Limb (tissue), 2 donors: ENCODE results near the gene PPP1R37.
"Not testable (repeated sequence)": the region's sequence is repeated elsewhere in the genome, so short reads cannot be mapped to it uniquely, and the experiment has no call there.

Experiments used
- DNase-seq, 2 donors: peaks; one replicate each; pipeline ENCODE4 v3.0.0-alpha.2; 2016; ENCODE audit errors: extremely low spot score in 2 of 2

Gene PPP1R37

DNA sequence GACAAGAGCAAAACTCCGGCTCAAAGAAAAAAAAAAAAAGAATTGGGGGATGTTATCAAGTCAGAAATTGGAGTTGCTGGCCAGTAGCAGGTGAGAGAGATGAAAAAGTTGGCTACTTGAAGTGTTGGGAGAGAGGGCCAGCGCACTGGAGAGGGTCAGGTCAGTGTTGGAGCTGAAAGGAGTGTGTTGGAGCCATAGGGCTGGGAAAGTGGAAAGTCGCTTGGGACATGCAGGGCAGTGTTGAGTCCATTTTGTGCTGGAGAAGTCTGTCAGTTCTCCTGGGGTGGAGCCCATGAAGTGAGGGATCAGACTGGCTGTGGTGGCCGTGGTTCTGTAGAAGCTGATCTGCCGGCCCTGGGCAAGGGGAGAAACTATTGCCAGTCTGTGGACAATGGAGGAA lies 1.7 kb downstream of the PPP1R37 start:
- no peak for DNase-seq

DNA sequence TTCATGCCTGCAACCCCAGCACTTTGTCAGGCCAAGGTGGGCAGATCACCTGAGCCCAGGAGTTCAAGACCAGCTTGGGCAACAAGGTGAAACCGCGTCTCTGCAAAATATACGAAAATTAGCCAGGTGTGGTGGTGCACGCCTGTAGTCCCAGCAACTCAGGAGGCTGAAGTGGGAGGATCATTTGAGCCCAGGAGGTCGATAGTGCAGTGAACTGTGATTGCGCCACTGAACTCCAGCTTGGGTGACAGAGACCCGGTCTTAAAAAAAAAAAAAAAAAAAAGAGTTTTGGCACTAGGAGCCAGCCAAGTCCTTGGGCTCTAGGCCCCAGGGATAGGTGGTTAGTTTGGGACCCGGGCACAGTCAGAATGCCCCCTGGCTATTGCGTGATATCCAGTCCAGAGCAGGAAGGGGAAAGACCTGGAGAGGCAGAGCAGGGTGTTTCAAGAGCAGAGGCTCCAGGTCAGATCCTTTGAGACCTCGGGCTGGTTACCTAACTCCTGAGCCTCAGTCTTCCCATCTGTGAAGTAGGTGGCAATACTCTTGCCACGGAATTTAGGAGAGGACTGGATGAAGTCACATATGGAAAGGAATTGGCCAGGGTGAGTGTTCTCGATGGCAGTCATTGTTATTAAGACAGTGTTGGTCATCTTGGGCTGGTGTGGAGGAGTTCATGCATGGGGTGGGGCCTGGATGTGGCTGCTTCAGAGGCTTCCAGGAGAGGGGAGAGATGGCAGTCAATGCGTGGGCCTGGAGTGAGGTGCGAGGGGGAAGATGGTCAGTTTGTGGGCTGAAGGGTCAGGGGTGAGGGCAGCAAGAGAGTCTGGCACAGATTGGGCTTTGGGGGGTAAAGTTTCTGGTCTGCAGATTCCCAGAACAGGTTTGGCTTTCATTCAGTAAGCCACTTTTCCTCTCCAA lies 2.8 kb downstream of the PPP1R37 start:
- DNase-seq: no peak

DNA sequence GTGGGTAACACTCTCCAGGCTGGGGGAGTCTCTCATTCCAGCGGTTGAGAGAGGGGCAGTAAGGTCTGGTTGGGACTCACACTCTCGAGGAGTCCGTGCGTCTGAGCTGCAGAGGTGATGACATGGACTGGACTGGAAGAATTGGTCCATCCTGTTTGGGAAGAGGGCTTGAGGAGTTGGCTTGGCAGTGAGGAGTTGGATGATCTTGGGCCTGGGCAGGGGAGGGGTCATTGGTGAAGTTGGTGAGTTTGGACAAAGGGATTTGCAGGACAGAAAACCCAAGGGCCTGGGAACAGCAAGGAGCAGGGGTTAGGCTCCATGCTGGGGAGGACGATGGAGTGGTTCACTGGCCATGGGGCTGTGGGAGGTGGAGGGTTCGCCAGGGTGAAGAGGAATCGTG lies 3.7 kb downstream of the PPP1R37 start:
- DNase-seq: no peak

DNA sequence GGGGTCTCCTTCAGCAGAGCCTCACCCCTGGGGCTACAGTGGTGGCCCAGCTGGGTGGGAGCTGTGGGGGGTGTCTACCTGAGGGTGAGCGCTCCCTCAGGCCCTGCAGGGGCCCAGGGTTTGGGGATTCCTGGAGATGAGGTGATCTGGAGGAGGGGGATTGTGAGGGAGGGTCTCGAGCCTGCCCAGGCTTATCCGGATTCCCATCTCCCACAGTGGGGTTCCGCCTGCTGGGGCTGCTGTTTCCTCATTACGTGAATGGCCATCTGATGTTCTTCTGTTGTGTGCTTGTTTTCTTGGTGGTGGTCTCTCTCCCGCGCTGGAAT lies 4.4 kb downstream of the PPP1R37 start:
- DNase-seq: no peak

DNA sequence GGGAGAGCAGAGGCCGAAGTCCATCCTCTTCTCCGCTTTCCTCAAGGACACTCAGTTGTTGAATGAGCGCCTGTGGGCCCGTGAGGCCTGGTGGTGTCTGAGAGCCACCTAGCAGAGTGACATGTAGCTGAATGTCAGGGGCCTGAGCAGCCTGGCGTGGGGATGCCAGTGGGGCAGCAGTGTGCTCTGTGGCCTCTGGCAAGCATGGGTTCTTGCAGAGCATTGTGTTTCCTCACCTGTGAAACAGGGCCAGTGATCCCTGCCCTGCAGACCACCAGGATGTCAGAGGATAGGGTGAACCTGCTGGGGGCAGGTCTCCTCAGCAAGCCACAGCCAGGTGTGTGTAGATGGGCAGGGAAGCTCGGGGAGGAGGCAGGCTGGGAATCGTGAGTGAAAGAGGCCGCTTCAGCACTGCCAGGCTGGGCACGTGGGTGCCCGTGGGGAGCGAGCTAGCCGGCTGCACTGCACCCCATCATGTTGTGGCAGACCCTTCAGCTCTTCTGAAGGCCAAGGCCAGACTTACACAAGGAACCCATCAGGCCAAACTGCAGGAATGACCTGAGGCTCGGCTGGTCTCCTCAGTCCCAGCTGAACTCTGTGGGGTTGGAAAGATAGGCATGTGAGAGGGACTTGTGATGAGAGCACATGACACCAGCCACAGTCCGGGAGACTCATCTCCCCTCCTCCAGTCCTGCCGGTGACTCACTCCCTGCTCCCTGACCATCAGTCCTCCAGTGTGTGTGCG lies 5.0 kb downstream of the PPP1R37 start:
- no peak for DNase-seq

DNA sequence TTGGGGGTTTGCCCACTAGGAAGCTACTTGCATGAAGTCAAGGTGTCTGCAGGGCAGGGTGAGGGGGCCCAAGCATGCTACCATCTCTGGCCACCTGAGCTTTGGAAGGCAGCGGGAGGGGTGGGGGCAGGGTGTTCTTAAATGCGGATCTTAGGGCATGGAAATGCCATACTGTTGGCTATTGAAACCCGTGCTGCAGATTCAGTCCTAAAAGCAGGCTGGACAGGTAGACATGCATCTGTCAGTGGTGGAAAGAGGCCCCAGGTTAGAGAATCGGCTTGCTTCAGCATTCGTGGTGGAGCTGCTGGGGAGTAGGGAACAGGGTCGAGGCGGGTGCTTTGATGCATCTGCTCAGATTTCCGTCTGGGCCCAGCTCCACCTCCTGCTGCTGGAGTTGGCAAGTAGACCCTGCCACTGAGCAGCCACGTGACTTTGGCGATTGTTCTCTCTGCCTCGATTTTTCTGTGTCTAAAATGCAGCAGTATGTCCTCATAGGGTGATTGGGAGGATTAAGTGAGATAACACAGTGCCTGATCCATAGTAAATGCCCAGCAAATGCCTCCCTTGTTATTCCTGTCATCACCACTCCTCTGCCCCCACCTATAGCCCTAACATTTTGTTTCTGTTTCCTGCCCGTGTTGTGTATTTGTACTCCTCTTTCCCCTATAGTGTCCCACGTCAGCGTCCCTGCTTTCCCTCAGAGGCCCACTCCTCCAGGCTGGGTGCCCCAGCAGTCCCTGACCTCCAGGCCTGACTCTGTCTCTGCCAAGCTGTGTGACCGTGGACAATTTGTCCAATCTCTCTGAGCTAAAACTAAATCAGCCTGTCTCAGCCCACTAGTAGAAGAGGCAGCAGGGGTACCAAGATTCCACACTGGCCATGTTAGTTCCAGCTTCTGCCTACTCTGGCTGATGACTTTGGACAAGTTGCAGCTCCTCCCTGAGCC lies 5.8 kb downstream of the PPP1R37 start:
- DNase-seq: no peak

DNA sequence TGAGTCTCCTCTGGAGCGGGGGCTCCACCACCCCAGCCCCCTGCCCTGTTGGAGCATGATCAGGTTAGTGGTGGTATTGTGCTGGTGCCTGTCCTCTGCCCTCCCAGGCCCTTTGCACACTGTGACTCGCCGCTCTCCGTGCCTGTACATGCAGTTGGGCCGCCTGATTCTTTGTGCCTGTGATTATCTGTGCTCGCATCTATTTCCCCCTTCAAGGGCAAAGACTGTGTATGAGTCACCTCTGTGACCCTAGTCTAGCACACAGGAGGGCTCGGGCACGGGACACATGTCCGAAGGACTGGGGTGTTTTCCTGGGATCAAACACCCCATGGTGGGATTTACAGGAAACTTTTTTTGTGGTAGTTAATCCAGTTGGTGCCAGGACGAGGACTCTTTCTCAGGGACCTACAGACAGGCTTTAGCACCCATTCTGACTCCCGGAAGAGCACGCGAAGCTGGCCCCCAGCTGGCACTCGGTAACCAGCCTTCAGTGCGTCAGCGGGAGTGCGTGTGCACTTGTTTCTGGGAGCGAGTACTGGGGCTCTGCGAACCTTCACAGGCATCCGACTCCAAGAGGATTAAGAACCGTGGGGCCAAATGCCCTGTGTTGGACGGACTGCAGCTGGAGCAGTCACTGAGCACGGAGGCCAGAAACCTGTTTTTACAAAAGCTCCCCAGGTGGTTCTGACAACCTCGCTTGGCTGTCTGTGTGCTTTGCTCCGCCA lies 6.7 kb downstream of the PPP1R37 start:
- no peak for DNase-seq

DNA sequence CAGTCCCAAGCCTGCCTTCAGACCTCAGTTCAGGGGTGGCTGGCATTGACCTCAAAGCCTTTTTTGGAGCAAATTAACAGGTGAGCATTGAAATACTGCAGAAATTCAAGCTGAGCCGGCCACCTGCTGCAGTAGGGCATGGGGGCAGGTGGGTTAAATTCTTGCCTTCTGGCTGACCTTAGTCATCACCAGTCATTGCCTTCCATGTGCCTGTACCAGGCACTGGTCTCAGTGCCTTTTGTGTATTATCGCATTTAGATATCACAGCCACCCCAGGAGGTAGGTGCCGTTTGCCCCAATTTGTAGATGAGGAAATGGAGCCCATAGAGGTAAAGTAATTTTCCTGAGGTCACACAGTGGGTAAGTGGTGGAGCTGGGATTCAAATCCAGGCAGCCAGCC lies 7.2 kb downstream of the PPP1R37 start:
- DNase-seq: no peak

DNA sequence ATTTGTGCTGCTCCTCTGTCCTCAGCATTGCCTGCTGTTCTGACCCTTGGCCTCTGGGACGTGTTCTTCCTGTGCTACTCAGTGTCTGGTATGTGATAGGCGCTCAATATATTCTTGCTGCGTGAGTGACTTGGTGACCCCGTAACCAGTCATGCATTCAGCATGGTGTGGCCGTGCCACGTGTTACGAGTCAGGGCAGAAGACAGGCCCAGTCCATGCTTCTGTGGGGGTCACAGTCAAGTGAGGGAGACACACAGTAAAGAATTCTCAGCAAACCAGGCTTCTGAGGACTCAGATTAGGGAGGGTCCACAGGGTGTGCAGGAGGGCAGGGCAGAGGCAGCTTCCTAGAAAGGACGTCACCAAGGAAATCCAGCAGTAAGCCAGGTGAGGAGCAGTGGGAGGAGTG lies 7.9 kb downstream of the PPP1R37 start:
- no peak for DNase-seq

DNA sequence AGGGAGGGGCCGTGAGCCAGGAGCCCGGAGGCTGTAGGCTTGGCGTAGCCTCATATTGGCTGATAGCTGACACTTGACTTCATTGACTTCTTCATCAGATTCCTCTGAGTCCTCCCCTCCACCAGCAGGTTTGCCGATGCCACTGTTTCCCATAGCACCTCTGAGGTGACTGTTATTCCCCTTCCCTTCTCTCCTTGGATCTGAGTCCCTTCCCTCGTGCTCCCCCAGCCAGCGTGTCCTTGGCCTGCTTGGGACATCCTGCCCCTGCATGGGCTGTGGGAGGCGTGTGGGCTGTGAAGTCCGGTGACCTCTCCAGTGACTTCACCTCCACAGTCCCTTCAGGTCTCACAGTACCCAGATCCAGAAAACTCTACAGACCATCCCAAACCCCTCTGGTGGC lies 8.8 kb downstream of the PPP1R37 start:
- DNase-seq: no peak

DNA sequence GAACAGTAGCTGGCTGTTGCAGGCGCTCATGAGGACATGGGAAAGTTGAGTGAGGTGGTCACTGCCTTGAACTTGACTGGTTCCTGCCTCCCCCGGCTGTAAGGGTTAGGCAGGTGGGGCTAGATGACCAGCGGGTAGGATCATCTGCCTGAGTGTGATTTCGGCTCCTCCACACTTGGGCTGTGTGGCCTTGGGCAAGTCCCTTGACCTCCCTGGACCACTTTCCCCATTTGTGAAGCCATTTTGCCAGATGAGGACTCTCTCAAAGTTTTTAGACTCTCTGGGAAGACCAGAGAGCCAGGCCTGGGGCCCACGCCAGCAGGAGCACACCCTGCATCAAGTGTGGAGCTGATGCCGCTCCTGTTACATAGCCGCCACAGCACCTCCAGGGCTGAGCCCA lies 9.5 kb downstream of the PPP1R37 start:
- DNase-seq: no peak

DNA sequence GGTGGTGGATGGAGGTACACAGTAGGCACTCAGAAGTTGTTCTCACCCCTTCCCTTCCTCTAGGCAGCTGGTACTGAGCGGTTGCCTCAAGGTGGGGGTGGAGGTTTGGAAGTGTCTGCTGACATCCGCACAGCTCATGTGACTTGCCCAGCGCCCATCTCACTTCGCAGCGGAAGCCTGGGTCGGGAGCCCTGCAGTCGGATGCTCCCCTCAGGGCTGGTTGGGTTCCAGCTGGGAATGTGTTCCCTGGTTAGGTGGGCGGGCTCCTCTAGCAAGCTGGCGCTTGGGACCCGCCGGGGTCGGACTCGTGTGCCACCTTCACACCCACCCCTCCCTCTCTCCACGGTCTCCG lies 10.2 kb downstream of the PPP1R37 start:
- DNase-seq: no peak

DNA sequence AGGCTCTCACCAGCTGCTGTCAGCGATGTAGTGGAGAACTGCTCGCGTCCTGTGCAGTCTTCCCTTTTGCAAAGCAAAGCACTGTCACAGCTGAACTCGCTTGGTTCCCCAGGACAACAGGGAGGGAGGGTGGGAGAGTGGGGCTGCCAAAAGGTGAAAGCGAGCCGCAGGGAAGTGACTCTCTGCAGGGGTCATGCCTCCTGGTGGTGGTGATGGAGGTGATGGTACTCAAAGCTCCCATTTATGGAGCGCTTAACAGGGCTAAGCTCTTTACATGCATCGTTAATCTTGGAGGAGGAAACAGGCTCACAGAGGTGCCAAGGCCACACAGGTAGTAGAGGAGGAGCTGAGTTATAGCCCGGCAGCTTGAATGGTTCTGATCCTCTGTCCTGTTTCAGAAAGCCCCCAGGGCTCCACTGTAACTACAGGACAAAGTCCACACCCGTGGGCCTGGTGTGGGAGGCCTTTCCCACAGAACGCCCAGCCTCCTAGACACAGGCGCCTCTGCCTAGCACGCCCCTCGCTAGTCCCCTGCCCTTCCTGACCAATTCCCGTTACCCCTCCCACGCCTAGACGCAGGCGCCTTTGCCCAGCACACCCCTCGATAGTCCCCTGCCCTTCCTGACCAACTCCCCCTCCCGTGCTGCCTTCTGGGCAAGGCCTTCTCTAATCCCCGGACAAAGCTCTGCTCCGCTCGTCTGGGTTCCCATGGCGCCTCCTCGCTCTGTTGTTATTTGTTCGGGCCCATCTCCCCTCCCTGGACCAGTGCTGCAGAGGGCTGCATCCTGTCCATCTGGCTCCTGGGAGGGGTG lies 10.7 kb downstream of the PPP1R37 start:
- DNase-seq: no peak

DNA sequence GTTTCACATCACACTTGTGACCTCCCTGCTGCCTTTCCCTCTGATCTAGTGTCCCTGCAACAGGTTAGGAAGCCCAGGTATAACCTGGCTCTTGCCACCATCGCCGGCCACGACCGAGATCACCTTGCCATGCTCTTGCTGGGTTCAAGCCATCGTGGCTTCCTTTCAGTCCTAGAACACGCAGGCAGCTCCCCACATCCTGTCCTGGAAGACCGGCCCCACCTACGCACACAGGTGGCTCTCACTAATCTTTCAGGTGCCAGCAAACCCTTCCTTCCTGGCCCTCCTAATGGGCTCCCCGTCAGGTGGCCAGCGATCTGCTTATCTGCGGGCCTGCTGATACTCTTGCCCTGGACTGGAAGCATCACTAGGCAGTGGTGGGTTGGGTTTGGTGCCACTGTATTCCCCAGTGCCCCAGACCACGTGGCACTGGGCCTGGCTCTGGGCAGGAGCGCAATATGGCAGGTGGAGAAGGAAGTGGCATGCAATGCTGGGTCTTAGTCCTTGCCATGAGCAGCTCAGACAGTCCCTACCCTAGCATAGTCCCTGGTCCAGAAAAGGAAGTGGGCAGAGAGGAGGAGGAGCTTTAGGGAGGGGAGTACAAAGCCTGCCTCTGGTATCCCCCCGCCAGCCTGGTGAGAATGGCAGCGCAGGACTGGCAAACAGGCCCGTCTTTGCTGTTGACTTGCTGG lies 11.8 kb downstream of the PPP1R37 start:
- DNase-seq: no peak

DNA sequence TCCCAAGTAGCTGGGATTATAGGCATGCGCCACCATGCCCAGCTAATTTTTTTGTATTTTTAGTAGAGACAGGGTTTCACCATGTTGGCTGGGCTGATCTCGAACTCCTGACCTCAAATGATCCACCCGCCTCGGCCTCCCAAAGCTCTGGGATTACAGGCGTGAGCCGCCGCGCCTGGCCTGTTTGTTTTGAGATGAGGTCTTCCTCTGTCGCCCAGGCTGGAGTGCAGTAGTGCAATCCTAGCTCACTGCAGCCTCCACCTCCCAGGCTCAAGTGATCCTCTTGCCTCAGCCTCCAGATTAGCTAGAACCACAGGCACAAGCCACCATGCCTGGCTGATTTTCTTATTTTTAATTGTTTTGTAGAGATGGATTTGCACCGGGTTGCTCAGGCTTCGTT lies 13.4 kb downstream of the PPP1R37 start:
- not testable (repeated sequence) for DNase-seq

DNA sequence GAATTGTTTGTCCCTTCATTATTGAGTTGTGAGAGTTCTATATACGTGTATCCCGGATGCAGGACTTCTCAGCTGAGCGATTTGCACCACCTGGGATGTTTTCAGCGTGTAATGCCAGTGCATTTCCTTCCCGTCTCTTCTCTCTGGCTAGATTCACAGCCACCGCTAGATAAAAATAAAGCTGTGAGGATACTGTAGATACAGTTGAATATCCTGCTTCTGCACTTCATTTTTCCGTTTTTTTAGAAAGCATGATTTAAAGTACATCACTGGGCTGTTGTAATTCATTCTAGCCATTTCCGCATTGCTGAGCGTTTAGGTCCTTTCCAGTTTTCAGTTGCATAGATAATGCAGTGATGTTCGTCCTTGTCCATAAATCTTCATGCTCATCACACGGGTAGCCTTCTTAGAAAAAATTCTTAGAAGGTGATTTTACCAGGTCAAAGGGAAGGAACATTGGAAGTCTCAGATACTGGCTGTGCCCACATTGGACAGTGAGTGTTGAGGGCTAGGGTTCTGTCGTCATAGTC lies 14.7 kb downstream of the PPP1R37 start:
- no peak for DNase-seq

DNA sequence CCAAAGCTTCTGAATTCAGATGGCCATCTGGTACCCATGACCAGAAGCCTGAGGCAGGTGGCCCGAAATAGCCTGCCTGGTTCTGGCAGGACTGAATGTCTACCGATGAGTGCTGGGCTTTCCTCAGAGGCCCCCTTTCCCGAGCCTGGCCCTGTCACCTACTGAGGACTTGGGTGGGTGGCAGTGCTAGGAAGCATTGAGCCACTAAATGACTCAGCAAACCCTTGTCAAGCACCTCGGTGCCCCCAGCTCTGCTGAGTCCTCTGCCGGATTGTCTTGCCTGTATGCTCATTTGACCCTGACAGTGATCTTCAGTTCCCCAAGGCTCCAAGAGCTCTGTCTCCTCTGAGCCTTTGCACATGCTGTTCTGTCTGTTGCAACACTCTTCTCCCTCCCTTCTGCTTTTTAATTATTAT lies 17.9 kb downstream of the PPP1R37 start:
- no peak for DNase-seq

DNA sequence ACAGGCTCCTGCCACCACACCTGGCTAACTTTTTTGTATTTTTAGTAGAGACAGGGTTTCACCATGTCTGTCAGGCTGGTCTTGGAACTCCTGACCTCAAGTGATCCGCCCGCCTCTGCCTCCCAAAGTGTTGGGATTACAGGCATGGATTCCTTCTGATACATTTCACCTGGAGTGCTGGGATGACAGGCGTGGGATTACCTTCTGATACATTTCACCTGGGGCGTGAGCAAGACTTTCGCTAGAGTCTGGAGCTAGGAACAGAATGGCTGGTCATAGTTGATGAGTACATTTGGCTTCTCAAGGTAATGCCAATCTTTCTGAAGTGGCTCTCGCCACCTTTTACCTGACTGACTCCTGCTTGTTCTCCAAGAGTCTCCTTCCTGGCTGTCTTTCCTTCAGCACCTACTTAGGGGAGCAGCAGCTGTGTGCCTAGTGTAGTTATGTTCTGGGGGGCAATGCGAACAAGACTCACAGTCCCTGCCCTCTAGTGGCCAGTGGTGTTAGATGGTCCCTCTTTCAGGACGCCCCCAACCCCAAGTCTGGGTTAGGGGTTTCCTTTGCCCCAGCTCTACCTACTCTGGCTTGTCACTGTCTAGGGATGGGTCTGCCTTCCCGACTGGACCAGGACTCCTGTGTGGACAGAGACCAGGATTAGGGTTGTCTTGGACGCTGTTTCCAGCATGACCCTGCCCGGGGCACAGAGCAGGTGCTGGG lies 19.3 kb downstream of the PPP1R37 start:
- DNase-seq: no peak

DNA sequence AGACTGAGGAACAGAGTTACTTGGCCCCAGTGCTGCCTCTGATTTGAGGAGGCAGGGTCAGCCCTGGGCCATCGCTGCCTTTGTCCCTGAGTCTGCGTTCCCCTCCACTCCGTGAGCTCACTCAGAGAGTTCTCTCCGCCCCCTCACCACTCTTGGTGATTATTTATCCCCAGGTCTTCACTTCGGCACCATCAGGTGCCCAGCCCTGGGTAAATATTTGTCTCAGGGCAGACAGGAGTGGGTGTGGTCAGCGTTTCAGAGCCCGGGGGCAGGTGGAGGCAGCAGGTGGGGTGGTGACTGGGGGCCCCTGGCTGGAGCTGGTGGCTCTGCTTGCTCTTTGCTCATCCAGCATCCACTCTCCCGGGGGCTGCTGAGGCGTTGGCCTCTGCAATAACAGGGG lies 20.6 kb downstream of the PPP1R37 start:
- no peak for DNase-seq
